Right atrium auricular region (tissue), 2 donors: Measurements from ENCODE around the gene OR1N2. TPM values are rescaled to one million over a fixed set of nuclear protein-coding genes. Genes with fewer than 3 reads are reported as not detected.
"Not testable (repeated sequence)": the region's sequence is repeated elsewhere in the genome, so short reads cannot be mapped to it uniquely, and the experiment has no call there.

Experiments used
- DNase-seq: peaks from one replicate; pipeline ENCODE4 v3.0.0-alpha.2; 2019; ENCODE audit warnings: low spot score
- H3K27ac ChIP-seq, 2 donors: fragments of 200-600 bp; sonication (generic); 1 replicate in 1 of 2; 2 replicates in 1 of 2; pipeline ENCODE4 v1.5.1; 2016 to 2019
- H3K27me3 ChIP-seq, 2 donors: fragments of 200-600 bp; sonication (generic); one replicate each; pipeline versions ENCODE4 v1.5.1 to v1.6.0; 2017 to 2019
- H3K36me3 ChIP-seq: fragments of 200-600 bp; sonication (generic); one replicate; pipeline ENCODE4 v1.5.1; 2016
- H3K4me1 ChIP-seq, 2 donors: fragments of 200-600 bp; sonication (generic); one replicate each; pipeline versions ENCODE4 v1.5.1 to v1.6.0; 2017 to 2019
- H3K4me3 ChIP-seq, 2 donors: fragments of 200-600 bp; sonication (generic); 1 replicate in 1 of 2; 2 replicates in 1 of 2; pipeline ENCODE4 v1.5.1; 2017 to 2019; ENCODE audit warnings: mild to moderate bottlenecking in 1 of 2, moderate library complexity in 1 of 2
- H3K9me3 ChIP-seq, 2 donors: fragments of 200-600 bp; sonication (generic); one replicate each; pipeline ENCODE4 v1.5.1; 2019
- CTCF ChIP-seq, 2 donors: fragments of 200-600 bp; sonication (generic); IDR thresholded peaks; one replicate each; pipeline ENCODE4 v1.5.1; 2019; ENCODE audit warnings: antibody characterized with exemption in 2 of 2
- total RNA-seq, 2 donors: library from RNA; depleted of rRNA; stranded (reverse); fragments of >200 nt; gene quantifications; one replicate each; pipeline ENCODE4 v1.1.0, GENCODE V29; 2016

OR1N2 gene
- total RNA-seq, 2 donors from 2014 or later = not detected

- no peaks in the 10 kb centered on the region for H3K4me1 ChIP-seq
- no peaks in the 10 kb centered on the region for H3K36me3 ChIP-seq
- no peak overlapping the region for H3K4me3 ChIP-seq
- DNase-seq = no peak
- H3K27me3 ChIP-seq = no peaks in the 10 kb centered on the region
- H3K9me3 ChIP-seq = peaks cover 0 to 4% of the 10 kb centered on the region in 2 donors
- no peak overlapping the region for H3K27ac ChIP-seq
- no peak for TF ChIP-seq CTCF (IDR thresholded peaks at IDR 0.05)
Observed at GRCh38 chr9:122579874-122580273, 27.0 kb downstream of the OR1N2 start.

GRCh38 chr9:122580360-122580759 lies 27.4 kb downstream of the OR1N2 start:
- Histone ChIP-seq H3K4me3 (no peak overlapping the region), H3K27ac (no peak overlapping the region), H3K4me1 (no peaks in the 10 kb centered on the region), H3K36me3 (no peaks in the 10 kb centered on the region), H3K27me3 (no peaks in the 10 kb centered on the region), H3K9me3 (peaks cover 0 to 3% of the 10 kb centered on the region in 2 donors)
- no peak for TF ChIP-seq CTCF (IDR thresholded peaks at IDR 0.05)
- no peak for DNase-seq

GRCh38 chr9:122583284-122583683 lies 30.4 kb downstream of the OR1N2 start, which contains the start of gene OR1L8:
OR1L8 (minus strand) TSS chr9:122583384; CDS start chr9:122568477, 14,907 bp downstream.
- H3K9me3 ChIP-seq, H3K4me3 ChIP-seq, H3K27ac ChIP-seq, H3K36me3 ChIP-seq, H3K27me3 ChIP-seq, H3K4me1 ChIP-seq, DNase-seq: not testable (repeated sequence)

Other genes starting within 250 kb of the OR1N2 start
- gene PTGS1, start 182.1 kb upstream of the OR1N2 start, total RNA-seq = 10 to 100 TPM; 14.6 to 46.0 TPM
- gene OR1J1, start 75.2 kb upstream of the OR1N2 start, total RNA-seq = not detected
- not detected for gene OR1J2, start 42.3 kb upstream of the OR1N2 start, total RNA-seq
- not detected for gene OR1J4, start 34.0 kb upstream of the OR1N2 start, total RNA-seq
- not detected for gene OR1N1, start 25.8 kb upstream of the OR1N2 start, total RNA-seq
- under 1 TPM; 0.43 to 0.48 TPM for gene OR1L8, start 30.3 kb downstream of the OR1N2 start, total RNA-seq
- not detected for gene OR1Q1, start 61.6 kb downstream of the OR1N2 start, total RNA-seq
- not detected for gene OR1B1, start 104.5 kb downstream of the OR1N2 start, total RNA-seq
- gene OR1L1, start 108.6 kb downstream of the OR1N2 start, total RNA-seq = not detected
- not detected for gene OR1L3, start 122.0 kb downstream of the OR1N2 start, total RNA-seq
- gene OR1L4, start 170.9 kb downstream of the OR1N2 start, total RNA-seq = not detected
- gene OR1L6, start 189.2 kb downstream of the OR1N2 start, total RNA-seq = not detected
- not detected for gene OR5C1, start 235.8 kb downstream of the OR1N2 start, total RNA-seq
- not detected for gene OR1K1, start 247.0 kb downstream of the OR1N2 start, total RNA-seq